HG02981 (cell line): ENCODE data around the gene ZDHHC4.
"Not testable (repeated sequence)": the region's sequence is repeated elsewhere in the genome, so short reads cannot be mapped to it uniquely, and the experiment has no call there.

Experiments
- ATAC-seq: cut with Tn5 transposase; IDR thresholded peaks from one replicate; pipeline ENCODE4 v1.9.1; 2021; ENCODE audit warnings: mild to moderate bottlenecking, moderate library complexity; ENCODE audit not compliant: unreplicated experiment

Gene ZDHHC4

DNA sequence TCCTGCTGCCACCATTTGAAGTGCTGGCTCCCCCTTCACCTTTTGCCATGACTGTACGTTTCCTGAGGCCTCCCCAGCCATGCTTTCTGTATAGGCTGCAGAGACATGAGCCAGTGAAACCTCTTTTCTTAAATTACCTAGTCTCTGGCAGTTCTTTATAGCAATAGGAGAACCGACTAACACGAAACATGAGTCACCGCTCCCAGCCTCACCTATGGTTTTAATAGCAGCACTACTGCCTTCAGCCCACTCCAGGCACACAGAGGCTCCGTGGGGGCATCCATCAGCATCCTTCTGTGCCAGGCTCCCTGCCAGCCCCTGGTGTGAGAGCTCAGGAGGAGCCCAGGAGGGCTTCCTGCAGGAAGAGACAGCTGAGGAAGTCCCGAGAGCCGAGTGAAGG is 54.4 kb downstream of the ZDHHC4 start:
- no peak for ATAC-seq

DNA sequence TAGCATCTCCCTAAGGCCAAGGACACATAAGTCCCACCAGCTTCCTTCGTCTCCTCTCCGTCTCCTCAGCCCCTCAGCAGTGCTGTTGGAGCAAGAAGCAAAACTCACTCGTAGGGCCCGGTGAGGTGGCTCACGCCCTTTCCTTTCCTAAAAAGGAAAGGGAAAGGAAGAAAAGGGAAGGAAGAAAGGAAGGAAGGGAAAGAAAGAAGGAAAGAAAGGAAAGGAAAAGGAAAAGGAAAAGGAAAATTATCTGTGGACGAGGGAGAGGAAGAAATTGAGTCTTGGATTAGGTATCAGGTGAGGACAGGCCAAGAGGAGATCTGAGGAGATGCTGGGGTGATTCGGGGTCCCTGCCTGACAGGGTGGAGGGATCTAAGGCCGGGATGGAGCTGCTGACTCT is 56.8 kb downstream of the ZDHHC4 start:
- ATAC-seq = no peak

DNA sequence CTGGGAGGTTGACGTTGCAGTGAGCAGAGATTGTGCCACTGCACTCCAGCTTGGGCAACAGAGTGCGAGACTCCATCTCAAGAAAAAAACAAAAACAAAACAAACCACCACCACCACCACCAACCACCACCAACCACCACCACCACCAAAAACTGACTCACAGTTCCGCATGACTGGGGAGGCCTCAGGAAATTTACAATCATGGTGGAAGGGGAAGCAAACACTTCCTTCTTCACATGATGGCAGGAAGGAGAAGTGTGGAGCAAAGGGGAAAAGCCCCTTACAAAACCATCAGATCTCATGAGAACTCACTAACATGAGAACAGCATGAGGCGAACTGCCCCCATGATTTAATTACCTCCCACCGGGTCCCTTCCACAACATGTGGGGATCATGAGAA is 57.7 kb downstream of the ZDHHC4 start:
- not testable (repeated sequence) for ATAC-seq

DNA sequence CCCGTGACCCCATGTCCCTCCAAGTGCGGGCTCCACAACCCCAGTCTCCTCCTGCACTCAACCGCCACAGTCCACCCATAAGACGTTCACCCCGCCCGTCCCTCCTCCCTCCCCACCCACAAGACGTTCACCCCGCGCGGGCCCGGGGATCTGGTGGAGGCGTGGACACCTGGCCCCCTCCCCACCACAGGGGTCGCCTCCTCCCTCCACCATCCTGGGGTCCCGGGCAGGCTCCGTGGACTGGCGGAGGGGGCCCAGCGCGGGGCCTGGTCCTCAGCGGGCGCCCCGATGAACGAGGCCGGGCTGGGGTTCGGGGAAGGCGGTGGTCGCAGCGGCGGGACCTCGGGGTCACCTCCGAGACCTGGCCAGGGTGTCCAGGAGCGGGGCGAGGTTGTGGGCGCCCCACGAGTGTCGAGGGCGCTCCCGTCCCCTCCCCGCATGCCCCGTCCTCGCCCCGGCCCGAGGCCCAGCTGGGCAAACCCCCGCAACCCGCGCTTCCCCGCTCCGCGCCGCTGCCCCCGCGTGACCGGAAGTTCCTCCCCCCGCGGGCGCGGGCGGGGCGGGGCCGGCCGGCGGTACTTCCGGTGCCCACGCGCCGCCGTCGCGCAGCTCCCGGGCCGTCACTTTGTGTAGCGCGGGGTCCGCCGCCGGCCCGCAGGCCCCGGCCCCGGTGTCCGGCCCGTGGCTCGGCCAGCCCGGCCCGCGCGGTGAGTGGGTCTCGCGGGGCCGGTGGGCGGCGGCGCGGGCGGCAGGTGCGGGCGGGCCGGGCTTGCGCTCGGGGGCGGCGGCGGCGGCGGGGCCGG is 59.7 kb downstream of the ZDHHC4 start, which contains the start of gene ZNF316:
TSS of gene ZNF316 (plus strand) at position 578 of the 803 bp plus-strand sequence. CDS start 5,092 bp downstream, outside the sequence.
- ATAC-seq = peak; percentile 63

DNA sequence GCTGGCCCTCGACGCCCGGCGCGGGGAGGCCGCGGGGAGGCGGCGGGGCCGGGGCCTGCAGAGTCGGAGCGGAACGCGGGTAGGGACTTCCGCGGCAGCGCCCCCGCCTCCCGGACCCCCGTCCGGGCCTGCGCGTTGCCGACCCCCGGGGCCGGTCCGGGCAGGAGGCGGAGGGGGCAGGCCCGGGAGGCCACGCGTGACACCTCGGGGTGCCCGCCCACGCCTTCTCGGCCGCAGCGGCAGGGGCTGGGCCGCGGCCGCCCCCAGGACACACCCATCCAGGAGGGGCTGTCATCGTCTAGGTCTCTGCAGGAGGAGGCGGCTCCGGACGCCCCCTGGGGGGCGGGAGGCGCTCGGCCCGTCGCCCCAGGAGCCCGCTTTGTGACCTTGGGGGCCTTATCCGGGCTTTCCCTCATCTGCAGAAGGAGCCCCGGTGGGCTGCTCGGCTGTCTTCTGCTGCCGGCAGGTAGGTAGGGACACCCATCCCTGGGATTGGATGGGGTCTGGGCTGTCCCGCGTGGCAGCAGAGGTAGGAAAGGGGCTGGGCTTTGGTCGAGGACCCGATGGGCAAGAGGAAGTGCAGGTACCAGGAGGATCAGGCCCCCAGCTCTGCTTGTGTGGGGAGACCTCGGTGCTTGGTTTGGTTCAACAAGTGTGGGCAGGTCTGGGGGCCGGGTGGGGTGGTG is 60.4 kb downstream of the ZDHHC4 start:
- peak; percentile 85 for ATAC-seq
